HG03135 (cell line): ENCODE results near the gene ENC1.
A peak's percentile ranks its signal among the peaks of the same experiment; 100 is the strongest.
"Not testable (repeated sequence)": the region's sequence is repeated elsewhere in the genome, so short reads cannot be mapped to it uniquely, and the experiment has no call there.

Experiments used
- ATAC-seq: cut with Tn5 transposase; IDR thresholded peaks from one replicate; pipeline ENCODE4 v1.9.1; 2021; ENCODE audit warnings: mild to moderate bottlenecking, moderate library complexity; ENCODE audit not compliant: unreplicated experiment

ENC1 gene, protein sequence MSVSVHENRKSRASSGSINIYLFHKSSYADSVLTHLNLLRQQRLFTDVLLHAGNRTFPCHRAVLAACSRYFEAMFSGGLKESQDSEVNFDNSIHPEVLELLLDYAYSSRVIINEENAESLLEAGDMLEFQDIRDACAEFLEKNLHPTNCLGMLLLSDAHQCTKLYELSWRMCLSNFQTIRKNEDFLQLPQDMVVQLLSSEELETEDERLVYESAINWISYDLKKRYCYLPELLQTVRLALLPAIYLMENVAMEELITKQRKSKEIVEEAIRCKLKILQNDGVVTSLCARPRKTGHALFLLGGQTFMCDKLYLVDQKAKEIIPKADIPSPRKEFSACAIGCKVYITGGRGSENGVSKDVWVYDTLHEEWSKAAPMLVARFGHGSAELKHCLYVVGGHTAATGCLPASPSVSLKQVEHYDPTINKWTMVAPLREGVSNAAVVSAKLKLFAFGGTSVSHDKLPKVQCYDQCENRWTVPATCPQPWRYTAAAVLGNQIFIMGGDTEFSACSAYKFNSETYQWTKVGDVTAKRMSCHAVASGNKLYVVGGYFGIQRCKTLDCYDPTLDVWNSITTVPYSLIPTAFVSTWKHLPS

GRCh38 chr5:74640450-74640953 is at the start of gene ENC1:
Gene ENC1 (minus strand): TSS chr5:74640728. CDS start chr5:74636485, 4,243 bp downstream.
- ATAC-seq = peak; percentile 66

DNA sequence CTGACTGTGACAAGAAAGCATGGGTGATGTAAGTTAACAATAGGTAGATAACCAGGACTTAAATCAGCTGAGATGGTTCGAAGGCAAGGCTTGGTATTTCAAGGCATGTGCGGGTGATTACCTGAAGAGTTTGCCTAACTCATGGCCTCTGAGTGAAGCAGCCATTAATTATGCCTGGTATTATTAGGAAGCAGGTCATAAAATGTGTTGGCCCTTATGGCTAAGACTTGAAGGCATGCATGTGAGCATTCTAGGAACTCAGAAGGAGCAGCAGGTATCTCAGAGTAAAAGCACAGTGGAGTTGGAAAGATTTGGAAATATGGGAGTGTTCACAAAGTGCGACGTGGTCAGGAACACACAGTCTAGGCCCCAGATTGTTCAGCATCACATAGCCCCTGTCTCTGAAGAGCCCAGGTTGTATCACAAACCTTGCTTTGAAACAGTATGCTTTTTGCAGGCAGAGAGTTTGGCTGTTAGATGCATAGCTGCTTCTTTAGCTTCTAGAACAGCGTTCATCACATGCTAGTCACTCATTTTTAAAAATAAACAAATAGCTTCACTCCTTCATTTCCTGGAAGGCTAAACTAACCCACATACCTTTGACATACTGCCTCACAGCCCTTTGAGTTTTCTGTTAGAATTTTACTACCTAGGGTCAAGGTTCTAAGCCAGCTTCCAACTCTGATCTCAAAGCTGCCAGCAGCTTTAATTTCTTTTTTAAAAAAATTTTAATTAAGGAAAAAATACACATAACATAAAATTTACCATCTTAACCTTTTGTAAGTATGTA is 46.6 kb upstream of the ENC1 start:
- ATAC-seq = no peak

DNA sequence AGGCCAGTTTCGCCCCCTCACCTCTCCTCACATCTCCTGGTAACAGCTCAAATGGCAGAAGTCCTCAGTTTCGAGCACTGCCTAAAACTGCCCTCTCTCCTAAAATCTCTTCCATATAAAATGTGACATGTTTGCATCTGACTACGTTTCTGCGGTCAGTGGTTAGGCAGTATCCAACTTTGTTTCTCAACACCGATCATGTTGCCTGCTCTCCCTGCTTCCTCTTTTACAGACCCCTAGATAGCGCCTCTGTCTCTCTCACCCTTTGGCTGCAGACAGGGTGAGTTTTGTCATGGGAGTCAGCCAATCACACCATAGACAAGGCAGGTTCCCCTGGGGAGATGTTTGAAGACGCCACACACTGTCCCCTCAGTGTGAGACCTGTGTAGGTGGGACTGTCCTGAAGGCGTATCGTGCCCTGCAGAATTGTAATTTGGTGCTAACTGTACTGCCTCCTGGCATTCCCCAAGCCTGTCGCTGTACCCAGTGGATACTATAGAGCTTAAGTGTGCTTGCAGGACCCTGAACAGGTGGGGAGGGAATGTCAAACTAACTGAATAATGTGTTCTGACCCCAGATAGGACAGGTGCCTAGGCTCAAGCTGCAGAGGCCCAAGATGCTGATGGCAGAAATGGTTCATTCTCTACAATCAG is 45.6 kb upstream of the ENC1 start:
- peak; percentile 54 for ATAC-seq

DNA sequence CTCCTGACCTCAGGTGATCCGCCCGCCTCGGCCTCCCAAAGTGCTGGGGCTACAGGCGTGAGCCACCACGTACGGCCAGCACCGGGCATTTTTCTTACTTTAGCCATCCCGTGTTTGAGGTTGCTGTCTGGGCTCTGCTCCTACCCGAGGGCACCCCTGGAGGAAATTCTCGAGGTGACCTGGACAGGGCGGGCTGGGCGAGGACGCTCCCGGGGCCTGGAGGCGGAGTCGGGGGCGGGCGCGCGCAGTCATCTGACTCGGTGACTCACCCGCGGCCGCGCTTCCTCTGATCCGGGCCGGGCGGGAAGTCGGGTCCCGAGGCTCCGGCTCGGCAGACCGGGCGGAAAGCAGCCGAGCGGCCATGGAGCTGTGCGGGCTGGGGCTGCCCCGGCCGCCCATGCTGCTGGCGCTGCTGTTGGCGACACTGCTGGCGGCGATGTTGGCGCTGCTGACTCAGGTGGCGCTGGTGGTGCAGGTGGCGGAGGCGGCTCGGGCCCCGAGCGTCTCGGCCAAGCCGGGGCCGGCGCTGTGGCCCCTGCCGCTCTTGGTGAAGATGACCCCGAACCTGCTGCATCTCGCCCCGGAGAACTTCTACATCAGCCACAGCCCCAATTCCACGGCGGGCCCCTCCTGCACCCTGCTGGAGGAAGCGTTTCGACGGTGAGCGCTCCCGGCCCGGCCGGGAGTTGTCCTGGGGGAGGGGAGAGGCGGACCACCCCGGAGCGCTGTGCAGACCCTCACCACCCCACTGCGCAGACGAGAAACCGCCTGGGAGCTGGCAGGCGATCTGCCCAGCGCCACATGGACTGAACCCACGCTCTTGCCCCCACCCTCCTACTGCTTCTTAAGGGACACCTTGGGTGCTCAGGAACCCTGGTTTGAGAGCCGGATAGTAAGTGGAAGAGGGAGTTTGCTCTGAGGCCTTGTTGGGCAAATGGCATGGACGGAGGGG is 44.6 kb upstream of the ENC1 start, which contains the start of gene HEXB:
TSS of gene HEXB (plus strand) at position 334 of the 952 bp plus-strand sequence. CDS start at position 362, 28 bp downstream.
- ATAC-seq = peak; percentile 76

- ATAC-seq = no peak
Measured at GRCh38 chr5:74679966-74680365, 39.4 kb upstream of the ENC1 start.

DNA sequence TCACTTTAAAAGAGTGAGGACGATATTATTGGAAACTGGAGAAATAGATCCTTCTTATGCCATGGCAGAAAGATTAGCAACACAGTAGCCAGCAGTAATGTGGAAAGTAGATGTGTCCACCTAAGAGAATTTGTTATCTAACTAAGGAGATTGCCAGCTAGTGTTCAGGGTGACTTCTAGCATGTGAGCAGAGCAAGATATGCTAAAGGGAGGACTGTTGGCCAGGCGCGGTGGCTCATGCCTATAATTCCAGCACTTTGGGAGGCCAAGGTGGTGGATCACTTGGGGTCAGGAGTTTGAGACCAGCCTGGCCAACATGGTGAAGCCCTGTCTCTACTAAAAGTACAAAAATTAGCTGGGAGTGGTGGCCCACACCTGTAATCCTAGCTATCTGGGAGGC is 38.8 kb upstream of the ENC1 start:
- not testable (repeated sequence) for ATAC-seq

GRCh38 chr5:74678123-74678522 is 37.6 kb upstream of the ENC1 start:
- ATAC-seq = not testable (repeated sequence)

- not testable (repeated sequence) for ATAC-seq
Measured at GRCh38 chr5:74676466-74676865, 35.9 kb upstream of the ENC1 start.

GRCh38 chr5:74673011-74673790 is 32.7 kb upstream of the ENC1 start:
- ATAC-seq = no peak

GRCh38 chr5:74672215-74672877 is 31.8 kb upstream of the ENC1 start:
- no peak for ATAC-seq

DNA sequence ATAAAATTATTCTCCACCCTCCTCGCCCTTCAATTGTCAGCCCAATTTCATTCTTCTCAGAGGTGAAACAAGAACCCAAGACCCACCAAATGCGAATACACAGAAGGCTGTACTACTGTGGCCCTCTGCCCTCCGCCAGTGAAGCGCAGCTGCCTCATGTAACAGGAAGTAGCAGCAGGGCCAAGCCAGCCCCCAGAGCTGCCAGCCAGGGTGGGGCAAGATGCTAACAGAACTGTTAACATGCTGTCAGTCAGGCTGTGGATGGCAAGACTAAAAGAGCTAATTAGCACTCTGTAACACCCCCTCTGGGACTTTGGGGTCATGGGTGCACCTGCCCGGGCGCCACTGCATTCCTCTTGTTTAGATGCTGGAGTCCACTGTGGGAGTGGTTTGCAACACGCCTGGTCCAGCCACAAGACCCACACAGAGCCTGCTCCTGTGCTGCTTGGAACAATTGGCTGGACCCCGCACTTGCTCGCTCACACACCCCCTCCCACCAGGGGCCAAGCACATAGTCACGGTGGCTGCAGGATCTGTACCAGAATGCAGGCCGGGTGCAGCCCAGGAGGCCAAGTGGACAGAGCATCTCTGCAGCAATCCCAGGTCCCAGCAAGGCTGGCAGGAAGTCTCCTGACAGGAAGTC is 30.0 kb upstream of the ENC1 start:
- no peak for ATAC-seq

- no peak for ATAC-seq
Measured at GRCh38 chr5:74669821-74670220, 29.3 kb upstream of the ENC1 start.

DNA sequence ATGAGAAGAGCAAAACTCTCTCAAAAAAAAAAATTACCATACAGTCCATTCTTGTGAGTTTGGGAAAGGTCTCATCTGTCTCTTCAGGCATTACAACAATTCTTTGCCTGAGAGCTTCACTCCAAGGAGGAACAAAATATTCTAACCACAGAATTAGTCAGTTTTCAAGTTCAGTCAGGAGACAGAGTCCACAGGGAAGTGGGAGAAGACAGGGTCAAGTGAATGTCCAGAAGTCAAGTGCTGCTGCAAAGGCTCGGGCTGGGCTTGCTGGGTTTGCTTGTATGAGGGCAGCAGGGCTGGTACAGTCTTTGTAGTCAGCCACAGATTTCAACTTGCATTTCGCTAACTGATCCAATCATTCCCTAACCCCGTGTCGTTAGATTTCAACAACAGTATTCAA is 26.9 kb upstream of the ENC1 start:
- ATAC-seq = no peak

DNA sequence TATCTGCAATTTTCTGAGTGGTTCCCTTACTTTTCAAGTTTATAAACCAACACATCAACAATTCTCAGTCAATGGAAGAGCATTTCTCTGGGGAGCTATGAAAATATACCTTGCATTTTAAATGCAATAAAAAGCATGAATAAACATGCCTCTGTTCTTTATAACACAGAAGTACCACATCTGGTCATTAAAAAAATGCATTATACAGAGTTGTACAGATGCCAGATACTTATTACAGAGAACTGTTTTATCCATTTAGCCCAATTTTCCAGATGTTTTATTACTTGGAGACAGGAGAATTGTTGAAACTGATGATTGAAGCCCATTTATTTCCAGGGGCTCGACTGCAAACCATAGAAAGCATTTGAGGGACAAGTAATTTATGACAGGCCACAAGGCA is 25.3 kb upstream of the ENC1 start:
- ATAC-seq = no peak

DNA sequence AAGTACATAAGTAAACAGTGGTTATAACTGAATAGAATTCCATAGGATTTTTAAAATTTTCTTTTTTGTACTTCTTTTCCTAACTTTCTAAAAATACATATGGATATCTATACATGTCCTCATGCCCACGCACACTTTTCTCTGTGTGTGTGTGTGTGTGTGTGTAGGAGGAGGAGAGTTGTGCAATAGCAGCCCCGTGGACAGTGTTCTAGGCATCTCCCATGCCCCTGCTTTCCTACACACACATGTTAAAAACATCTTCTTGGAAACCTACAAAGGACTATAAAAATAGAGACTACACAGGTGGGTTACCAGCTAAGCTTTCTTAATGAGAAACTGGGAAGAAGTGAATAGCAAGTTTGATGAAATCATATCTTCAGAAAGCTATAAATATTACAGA is 24.7 kb upstream of the ENC1 start:
- no peak for ATAC-seq

DNA sequence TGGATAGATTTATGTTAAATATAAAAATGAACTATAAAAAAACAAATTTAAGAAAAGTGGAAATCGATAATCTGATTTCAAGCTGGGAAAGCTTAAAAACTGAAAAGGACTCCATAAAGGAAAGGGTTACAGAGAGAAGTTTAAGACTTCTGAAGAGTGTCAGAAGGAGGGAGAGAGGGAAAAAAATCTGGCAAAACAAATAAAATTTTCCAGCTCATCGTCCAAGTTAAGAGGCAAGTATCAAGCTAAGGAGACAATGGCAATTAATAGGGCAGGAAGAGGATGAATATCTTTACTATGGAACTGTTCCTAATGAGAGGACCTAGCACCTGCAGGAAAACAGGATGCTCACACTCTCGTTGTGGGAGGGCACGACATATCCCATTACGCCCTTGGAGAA is 24.0 kb upstream of the ENC1 start:
- ATAC-seq = no peak

DNA sequence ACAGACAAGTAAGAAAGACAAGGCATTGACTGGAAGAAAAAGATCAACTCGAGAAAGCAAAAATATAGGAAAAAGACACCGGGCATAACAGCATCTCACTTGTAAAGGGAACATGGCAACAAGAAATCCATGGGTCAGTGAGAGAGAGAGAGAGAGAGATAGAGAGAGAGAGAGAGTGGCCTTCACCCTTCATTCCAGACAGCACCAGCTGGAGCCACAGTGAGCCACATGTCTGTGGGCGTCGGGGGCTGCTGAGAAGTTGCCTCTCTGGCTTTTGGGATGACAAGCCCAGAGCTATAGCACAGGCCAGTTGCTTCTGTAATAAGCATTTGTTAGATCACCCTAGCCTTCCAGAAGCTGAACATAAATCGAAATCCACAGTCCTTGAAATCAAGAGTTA is 20.3 kb upstream of the ENC1 start:
- no peak for ATAC-seq

GRCh38 chr5:74660140-74660539 is 19.6 kb upstream of the ENC1 start:
- ATAC-seq = no peak
